GM18868 (cell line): ENCODE measurements around the gene SH3GL1.

ENCODE experiments used
- ATAC-seq: cut with Tn5 transposase; IDR thresholded peaks from one replicate; pipeline ENCODE4 v1.9.1; 2021; ENCODE audit warnings: mild to moderate bottlenecking, moderate library complexity; ENCODE audit not compliant: unreplicated experiment

The SH3GL1 gene

DNA sequence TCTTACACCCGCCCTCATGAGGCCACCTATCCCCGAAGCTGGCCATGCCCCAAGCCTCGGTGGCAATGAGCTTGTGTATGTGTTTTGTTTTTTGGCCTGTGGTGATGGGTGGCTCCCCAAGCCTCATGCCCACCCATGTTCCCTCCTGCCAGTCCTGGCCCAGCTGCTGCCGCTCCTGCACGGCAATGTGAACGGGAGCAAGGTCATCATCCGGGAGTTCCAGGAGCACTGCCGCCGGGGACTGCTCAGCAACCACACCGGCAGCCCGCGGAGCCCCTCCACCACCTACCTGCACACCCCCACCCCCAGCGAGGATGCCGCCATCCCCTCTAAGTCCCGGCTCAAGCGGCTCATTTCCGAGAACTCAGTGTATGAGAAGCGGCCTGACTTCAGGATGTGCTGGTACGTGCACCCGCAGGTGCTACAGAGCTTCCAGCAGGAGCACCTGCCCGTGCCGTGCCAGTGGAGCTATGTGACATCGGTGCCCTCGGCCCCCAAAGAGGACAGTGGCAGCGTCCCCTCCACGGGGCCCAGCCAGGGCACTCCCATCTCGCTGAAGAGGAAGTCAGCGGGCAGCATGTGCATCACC lies 32.7 kb upstream of the SH3GL1 start:
- no peak for ATAC-seq

GRCh38 chr19:4431808-4432674 lies 31.7 kb upstream of the SH3GL1 start:
- ATAC-seq: no peak

- ATAC-seq: no peak
Observed at GRCh38 chr19:4431296-4431695, 30.9 kb upstream of the SH3GL1 start.

DNA sequence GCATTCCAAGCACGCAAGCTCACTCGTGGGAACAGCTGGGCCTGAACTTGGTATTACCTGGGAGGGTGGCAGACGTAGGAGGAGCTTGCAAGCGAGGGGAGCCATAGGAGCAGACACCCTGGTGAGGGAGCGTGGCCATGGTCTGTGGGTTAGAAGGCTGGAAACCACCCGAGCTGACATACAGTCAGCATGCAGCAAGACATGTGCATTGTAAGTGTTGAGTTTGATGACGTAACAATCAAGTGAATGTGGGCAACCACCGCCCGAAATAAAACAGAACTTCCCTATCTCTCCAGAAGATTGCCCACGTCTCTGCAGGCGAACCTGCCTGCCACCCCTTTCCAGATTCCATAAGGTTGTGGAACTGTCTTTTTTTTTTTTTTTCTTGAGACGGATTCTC lies 30.4 kb upstream of the SH3GL1 start:
- ATAC-seq: no peak

- ATAC-seq: no peak
Observed at GRCh38 chr19:4429771-4430171, 29.4 kb upstream of the SH3GL1 start.

DNA sequence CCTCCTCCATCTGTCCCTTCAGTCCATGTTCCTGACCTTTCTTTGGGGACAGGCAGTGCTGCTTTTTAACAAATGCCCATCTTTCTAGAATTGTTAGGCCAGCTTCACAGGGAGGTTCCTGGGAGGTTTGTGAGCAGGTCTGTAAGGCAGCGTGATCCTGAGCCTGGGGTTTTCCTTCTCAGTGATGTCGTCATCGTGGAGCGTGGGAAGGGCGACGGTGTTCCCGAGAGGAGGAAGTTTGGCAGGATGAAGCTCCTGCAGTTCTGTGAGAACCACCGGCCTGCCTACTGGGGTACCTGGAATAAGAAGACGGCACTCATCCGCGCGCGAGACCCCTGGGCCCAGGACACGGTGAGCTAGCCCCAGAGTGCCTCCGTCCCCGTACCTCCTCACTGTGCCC lies 28.9 kb upstream of the SH3GL1 start:
- no peak for ATAC-seq

DNA sequence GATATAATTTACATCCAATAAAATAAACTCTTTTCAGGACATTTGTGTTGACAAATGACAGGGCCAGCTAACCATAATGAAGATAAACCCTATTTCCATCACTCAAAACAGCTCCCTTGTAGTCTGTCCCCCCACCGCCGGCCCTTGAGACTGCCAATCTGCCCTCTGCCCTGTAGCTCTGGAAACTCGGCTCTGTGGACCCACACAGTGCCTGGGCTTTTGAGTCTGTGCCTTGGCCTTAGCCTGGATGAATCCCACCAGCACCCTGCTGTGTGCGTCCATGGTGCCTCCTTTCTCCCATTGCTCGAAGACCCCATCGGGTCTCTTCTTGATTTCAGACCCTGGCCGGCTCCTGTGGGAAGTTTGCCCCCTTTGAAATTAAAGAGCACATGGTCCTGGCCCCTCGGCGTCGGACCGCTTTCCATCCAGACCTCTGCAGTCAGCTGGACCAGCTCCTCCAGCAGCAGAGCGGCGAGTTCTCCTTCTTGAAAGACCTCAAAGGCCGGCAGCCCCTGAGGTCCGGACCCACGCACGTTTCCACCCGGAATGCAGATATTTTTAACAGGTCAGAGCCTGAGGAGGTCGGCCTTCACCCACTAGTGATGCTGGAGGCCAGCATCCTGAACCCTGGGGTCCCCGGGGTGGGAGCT lies 28.1 kb upstream of the SH3GL1 start:
- ATAC-seq: no peak

DNA sequence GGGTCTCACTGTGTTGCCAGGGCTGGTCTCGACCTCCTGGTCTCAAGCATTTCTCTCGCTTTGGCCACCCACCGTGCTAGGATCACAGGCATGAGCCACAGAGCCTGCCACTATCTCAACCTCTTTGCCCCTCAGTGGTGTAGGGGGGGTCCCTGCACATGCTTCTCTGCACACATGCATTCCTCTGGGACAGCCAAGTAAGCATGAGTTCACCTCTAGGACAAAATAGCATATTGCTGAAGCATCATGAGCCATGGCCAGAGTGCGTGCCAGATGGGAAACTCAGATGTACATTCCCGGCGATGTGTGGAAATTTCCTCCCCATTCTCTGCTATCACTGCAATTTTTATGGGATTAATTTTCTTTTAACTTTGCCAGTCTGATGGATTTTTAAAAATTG lies 25.2 kb upstream of the SH3GL1 start:
- ATAC-seq: no peak

- ATAC-seq: no peak
Observed at GRCh38 chr19:4423416-4424126, 23.2 kb upstream of the SH3GL1 start.

GRCh38 chr19:4416268-4416667 lies 15.9 kb upstream of the SH3GL1 start:
- no peak for ATAC-seq

DNA sequence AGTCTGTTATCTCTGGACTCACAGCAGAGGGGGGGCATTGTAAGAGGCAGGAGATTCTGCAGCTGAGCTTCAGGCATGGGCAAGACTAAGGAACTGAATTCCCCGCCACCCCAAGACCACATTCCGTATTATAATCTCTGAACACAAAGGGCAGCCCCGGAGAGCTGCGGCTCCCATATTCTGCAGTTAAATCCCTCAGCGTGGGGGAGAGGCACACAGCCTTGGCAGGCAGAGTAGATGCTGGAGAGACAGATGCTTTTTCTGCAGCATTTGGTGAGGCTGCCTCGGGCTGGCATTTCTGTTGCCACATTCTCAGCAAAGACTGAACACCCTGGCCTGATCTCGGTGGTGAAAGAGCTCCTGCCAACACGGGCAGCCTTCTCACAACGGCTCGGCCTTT lies 15.0 kb upstream of the SH3GL1 start:
- ATAC-seq: no peak

GRCh38 chr19:4414800-4415321 lies 14.5 kb upstream of the SH3GL1 start:
- no peak for ATAC-seq

GRCh38 chr19:4414144-4414799 lies 13.9 kb upstream of the SH3GL1 start:
- no peak for ATAC-seq

- ATAC-seq: no peak
Observed at GRCh38 chr19:4413588-4413987, 13.2 kb upstream of the SH3GL1 start.

DNA sequence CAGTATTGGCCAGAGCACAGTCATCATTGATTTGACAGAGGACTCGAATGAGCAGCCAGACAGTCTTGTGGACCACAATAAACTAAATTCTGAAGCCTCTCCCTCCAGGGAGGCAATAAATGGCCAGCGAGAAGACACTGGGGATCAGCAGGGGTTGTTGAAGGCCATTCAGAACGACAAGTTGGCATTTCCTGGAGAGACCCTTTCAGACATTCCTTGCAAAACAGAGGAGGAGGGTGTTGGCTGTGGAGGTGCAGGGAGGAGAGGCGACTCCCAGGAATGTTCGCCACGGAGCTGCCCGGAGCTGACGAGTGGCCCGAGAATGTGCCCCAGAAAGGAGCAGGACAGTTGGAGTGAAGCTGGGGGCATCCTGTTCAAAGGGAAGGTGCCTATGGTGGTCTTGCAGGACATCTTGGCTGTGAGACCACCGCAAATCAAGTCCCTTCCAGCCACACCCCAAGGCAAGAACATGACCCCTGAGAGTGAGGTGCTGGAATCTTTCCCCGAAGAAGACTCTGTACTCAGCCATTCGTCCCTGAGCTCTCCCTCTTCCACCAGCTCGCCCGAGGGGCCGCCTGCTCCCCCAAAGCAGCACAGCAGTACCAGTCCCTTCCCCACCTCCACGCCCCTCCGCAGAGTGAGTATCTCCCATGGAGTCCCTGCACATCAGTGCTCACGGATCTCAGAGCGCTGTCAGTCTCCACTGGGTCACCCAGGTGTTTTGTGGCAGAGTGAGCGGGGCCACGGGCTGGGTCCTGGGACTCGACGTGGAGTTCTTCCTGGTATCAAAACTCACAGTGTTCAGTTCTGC lies 9.0 kb upstream of the SH3GL1 start:
- ATAC-seq: no peak

GRCh38 chr19:4406626-4407025 lies 6.3 kb upstream of the SH3GL1 start:
- ATAC-seq: no peak

DNA sequence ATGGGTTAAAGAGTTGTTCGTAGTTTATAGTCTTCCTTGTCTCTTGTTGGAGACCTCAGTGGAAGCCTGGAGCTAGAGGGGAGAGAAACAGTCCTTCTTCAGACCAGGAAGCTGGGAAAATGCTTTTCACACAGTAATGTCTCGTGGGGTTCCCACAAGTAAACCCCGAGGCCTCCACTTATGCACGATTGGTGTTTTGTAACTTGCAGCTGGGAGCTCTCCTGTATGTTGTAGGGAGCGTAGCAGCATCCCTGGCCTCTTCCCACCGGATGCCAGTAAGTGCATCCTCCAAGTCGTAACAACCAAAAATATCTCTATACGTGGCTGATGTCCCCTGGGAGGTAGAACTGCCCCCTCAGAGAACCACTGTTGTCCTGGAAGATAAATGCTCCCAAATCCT lies 5.6 kb upstream of the SH3GL1 start:
- no peak for ATAC-seq

DNA sequence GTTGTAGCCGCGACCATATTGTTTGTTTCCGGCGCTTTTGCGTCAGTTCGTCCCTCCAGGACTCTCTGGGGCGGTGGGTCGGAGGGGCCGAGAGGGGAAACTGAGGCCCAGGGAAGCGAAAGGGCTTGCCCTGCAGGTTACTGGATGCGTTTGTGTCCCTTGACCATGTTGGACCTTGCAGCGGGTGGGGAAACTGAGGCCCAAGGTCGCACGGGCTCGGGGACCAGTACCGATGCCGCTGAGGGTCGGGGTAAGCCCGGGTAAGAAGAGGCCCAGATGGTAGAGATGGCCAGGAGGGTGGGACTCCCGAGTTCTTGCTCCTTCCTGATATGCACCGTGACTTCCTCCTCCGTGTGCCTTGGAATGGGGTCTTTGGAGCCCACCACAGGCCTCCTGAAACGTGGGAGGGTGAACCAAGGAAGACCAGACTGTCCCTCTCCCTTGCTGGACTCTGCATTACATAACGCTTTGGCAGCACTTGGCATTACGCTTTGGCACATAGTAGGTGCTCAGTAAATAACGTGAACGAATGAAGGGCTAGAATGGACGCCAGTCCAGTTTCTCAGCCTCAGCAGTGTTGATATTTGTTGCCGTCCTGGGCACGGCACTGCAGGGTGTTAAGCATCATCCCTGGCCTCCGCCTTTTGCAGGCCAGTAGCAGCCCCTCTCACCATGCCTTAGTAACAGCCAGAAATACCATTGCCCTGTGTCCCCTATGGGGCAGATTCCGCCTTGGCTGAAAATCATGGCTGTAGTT lies 2.8 kb upstream of the SH3GL1 start:
- ATAC-seq: no peak
